Endothelial cell (in vitro differentiated cells): Measurements from ENCODE around the gene SYCE3. TPM values are rescaled to one million over a fixed set of nuclear protein-coding genes. Genes with fewer than 3 reads are reported as not detected.

Experiments used
- DNase-seq: peaks from one replicate; pipeline ENCODE4 v3.0.0; 2021; ENCODE audit warnings: low spot score
- H3K27ac Mint-ChIP-seq: one replicate; pipeline ENCODE4 v1.8.0; 2021; ENCODE audit warnings: mixed read lengths, inconsistent platforms; ENCODE audit not compliant: unreplicated experiment
- H3K27me3 Mint-ChIP-seq: one replicate; pipeline ENCODE4 v1.8.0; 2021; ENCODE audit warnings: mild to moderate bottlenecking, moderate library complexity, mixed read lengths, inconsistent platforms; ENCODE audit not compliant: unreplicated experiment
- H3K36me3 Mint-ChIP-seq: one replicate; pipeline ENCODE4 v1.8.0; 2021; ENCODE audit warnings: mild to moderate bottlenecking, low read depth, mixed read lengths, inconsistent platforms; ENCODE audit not compliant: unreplicated experiment
- H3K4me1 Mint-ChIP-seq: one replicate; pipeline ENCODE4 v1.8.0; 2021; ENCODE audit warnings: mild to moderate bottlenecking, mixed read lengths, inconsistent platforms; ENCODE audit not compliant: unreplicated experiment
- H3K4me3 Mint-ChIP-seq: one replicate; pipeline ENCODE4 v1.8.0; 2021; ENCODE audit warnings: mild to moderate bottlenecking, mixed read lengths, inconsistent platforms; ENCODE audit not compliant: unreplicated experiment
- H3K9me3 Mint-ChIP-seq: one replicate; pipeline ENCODE4 v1.8.0; 2021; ENCODE audit warnings: mixed read lengths, inconsistent platforms; ENCODE audit not compliant: unreplicated experiment
- total RNA-seq: library from RNA; stranded (reverse); fragmentation: NEBNext Ultra II Directional; extraction: Animal tissue kit (Norgen Biotek cat#: 25700); gene quantifications from one replicate; pipeline ENCODE4 v1.2.1, GENCODE V29; 2021; ENCODE audit not compliant: unreplicated experiment
- TF ChIP-seq, protein P1 (sequence below): fragments of 200-600 bp; sonication (generic); IDR thresholded peaks from one replicate; pipeline ENCODE4 v1.5.0; 2021; ENCODE audit warnings: antibody characterized with exemption; ENCODE audit not compliant: unreplicated experiment

The SYCE3 gene
- total RNA-seq, 1 donor from 2014 or later: not detected

DNA sequence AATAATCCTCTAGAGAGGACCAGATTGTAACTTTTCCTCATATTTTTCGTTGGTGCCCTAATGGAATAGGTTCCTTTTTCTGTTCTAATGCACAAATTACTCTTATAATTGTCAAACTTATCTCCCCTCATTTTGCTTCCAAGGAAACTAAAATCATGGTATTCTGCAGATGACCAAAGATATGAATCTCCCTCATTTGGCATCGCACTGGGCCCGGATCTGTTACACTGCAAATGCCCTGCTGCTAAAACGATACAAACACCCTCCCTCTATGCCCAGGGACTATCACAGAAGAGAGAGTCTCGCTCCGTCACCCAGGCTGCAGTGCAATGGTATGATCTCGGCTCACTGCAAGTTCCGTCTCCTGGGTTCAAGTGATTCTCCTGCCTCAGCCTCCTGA lies 9.4 kb downstream of the SYCE3 start:
- H3K9me3 Mint-ChIP-seq: no peaks in the 10 kb centered on the region
- H3K27me3 Mint-ChIP-seq: peaks cover 10% of the 10 kb centered on the region
- DNase-seq: no peak
- peaks cover 5% of the 10 kb centered on the region for H3K4me1 Mint-ChIP-seq
- no peak overlapping the region for H3K27ac Mint-ChIP-seq
- H3K4me3 Mint-ChIP-seq: no peak overlapping the region
- TF ChIP-seq, protein P1, sequence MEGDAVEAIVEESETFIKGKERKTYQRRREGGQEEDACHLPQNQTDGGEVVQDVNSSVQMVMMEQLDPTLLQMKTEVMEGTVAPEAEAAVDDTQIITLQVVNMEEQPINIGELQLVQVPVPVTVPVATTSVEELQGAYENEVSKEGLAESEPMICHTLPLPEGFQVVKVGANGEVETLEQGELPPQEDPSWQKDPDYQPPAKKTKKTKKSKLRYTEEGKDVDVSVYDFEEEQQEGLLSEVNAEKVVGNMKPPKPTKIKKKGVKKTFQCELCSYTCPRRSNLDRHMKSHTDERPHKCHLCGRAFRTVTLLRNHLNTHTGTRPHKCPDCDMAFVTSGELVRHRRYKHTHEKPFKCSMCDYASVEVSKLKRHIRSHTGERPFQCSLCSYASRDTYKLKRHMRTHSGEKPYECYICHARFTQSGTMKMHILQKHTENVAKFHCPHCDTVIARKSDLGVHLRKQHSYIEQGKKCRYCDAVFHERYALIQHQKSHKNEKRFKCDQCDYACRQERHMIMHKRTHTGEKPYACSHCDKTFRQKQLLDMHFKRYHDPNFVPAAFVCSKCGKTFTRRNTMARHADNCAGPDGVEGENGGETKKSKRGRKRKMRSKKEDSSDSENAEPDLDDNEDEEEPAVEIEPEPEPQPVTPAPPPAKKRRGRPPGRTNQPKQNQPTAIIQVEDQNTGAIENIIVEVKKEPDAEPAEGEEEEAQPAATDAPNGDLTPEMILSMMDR: no peak
- H3K36me3 Mint-ChIP-seq: no peaks in the 10 kb centered on the region

DNA sequence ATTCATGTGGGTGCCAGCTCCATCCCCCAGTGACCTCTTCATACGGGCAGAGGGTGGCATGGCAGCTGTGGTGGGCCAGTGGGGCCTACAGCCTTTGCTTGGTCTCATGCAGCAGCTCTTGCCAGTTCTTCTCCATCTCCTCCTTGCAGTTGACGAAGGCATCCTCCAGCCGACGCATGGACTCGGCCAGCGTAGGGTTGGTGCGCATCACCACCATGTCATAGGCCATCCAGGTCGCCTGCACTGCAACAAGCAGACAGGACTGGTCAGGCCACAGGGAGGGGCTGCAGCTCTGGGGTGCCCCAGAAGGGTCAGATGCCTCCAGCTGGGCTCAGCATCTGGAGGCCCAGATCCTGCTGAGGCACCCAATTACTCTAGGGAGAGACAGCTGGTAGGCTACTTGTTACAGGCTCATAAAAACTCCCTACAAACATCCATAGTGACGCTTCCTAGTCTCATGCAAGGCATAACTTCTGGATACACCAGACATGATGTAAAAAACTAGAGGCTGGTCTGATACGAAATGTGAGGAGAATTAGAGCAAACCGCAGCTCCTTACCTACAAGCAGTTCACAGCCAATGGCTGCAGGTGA lies 11.5 kb downstream of the SYCE3 start:
- no peaks in the 10 kb centered on the region for H3K36me3 Mint-ChIP-seq
- no peak for DNase-seq
- H3K4me1 Mint-ChIP-seq: peaks cover 5% of the 10 kb centered on the region
- H3K4me3 Mint-ChIP-seq: no peak overlapping the region
- H3K9me3 Mint-ChIP-seq: no peaks in the 10 kb centered on the region
- TF ChIP-seq, protein P1: no peak
- H3K27me3 Mint-ChIP-seq: peaks cover 6% of the 10 kb centered on the region
- H3K27ac Mint-ChIP-seq: no peak overlapping the region

DNA sequence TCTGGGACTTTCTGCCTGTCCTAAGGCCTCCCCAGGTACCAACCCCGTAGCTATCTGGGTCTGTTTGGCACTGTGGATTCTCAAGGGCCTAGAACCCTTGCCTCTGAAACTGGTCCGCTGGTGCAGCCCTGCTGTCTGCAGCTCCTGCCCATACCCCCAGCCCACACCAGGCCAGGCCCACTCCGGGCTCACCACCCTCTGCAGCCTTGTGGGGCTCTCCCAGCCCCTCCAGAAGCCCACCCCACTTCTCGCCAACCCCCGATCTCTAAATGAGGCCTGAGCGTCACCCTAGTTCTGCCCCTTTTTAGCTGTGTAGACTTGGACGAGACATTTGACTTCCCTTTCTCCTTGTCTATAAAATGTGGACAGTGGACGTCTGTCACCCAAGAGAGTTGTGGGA lies 12.3 kb downstream of the SYCE3 start:
- Mint-ChIP-seq H3K9me3 (no peaks in the 10 kb centered on the region), H3K36me3 (no peaks in the 10 kb centered on the region), H3K4me1 (peaks cover 5% of the 10 kb centered on the region), H3K27me3 (peaks cover 6% of the 10 kb centered on the region), H3K4me3 (no peak overlapping the region), H3K27ac (no peak overlapping the region)
- TF ChIP-seq, protein P1: no peak
- DNase-seq: no peak

DNA sequence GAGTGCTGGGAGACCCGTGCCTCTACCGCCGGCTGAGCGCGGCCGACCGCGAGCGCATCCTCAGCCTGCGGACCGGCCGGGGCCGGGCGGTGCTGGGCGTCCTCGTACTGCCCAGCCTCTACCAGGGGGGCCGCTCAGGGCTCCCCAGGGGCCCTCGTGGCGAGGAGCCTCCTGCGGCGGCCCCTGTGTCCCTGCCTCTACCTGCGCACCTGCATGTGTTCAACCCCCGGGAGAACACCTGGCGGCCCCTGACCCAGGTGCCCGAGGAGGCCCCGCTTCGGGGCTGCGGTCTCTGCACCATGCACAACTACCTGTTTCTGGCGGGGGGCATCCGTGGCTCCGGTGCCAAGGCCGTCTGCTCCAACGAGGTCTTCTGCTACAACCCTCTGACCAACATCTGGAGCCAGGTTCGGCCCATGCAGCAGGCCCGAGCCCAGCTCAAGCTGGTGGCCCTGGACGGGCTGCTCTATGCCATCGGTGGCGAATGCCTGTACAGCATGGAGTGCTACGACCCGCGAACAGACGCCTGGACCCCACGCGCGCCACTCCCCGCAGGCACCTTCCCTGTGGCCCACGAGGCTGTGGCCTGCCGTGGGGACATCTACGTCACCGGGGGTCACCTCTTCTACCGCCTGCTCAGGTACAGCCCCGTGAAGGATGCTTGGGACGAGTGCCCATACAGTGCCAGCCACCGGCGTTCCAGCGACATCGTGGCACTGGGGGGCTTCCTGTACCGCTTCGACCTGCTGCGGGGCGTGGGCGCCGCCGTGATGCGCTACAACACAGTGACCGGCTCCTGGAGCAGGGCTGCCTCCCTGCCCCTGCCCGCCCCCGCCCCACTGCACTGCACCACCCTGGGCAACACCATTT lies 13.6 kb downstream of the SYCE3 start:
- Mint-ChIP-seq H3K4me1 (peaks cover 5% of the 10 kb centered on the region), H3K36me3 (no peaks in the 10 kb centered on the region), H3K27me3 (peaks cover 6% of the 10 kb centered on the region), H3K4me3 (no peak overlapping the region), H3K27ac (no peak overlapping the region), H3K9me3 (no peaks in the 10 kb centered on the region)
- TF ChIP-seq, protein P1: no peak
- no peak for DNase-seq
